A549 (cell line): ENCODE measurements around the gene MGLL.

Experiments used
- BHLHE40 ChIP-seq: IDR thresholded peaks from 2 replicates; pipeline ENCODE4 v1.6.1; 2012; ENCODE audit warnings: low read depth, low read length, inconsistent platforms
- ESRRA ChIP-seq: fragments of 150-350 bp; IDR thresholded peaks from 2 replicates; pipeline ENCODE4 v1.6.1; 2014; ENCODE audit warnings: mild to moderate bottlenecking, low read length, borderline replicate concordance
- GATA3 ChIP-seq: IDR thresholded peaks from 2 replicates; pipeline ENCODE4 v1.6.1; 2012; ENCODE audit warnings: borderline replicate concordance
- MAFK ChIP-seq: fragments of 450-650 bp; IDR thresholded peaks from 2 replicates; pipeline ENCODE4 v1.6.1; 2014; ENCODE audit not compliant: partially characterized antibody
- POLR2A ChIP-seq: IDR thresholded peaks from 2 replicates; pipeline ENCODE4 v1.6.1; 2012; ENCODE audit warnings: mild to moderate bottlenecking, low read length
- SREBF2 ChIP-seq: fragments of 450-650 bp; IDR thresholded peaks from 2 replicates; pipeline ENCODE4 v1.6.1; 2014; ENCODE audit warnings: mild to moderate bottlenecking, moderate library complexity
- TF ChIP-seq, protein P1 (sequence below): fragments of 250-450 bp; sonication (Bioruptor Pico); IDR thresholded peaks from 2 replicates; pipeline ENCODE4 v1.5.0; 2021; ENCODE audit warnings: mild to moderate bottlenecking, moderate library complexity, borderline replicate concordance
- TF ChIP-seq, protein P2 (sequence below): fragments of >200 bp; sonication (Bioruptor Twin); formaldehyde crosslinking; IDR thresholded peaks from 3 replicates; pipeline ENCODE4 v1.5.1; 2016
- TF ChIP-seq, protein P3 (sequence below): IDR thresholded peaks from 2 replicates; pipeline ENCODE4 v1.6.1; 2012

DNA sequence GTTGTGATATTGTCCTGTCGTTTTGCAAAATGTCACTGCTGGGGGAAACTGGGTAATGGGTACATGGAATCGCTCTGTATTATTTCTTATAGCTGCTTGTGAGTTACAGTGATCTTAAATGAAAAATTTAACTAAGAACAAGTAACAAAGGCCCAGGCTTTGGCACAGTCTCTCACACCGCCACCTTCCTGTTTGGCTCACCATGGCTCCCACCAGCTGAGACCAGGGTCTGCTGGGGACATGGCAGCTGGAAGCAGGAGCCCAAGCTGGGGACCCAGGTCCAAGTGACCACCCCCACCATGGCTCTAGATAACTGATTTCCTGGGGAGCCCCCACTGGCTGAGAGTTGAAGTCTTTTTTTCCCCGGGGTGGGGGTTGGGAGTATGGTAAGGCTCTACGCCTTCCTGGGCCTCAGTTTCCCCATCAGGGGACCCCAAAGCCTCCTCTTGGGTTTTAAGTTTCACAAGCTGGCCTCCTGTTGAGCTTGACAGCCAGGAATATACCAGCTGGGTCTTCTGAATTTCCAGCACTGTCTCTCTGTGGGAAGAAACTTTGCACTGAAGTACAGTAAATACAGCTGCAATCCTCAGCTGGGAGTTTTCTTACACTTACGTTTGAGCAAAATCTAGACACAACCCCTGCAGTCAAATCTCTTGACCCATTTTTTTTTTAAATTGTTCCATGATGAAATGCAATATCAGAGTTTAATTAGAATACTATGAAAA lies 123.5 kb downstream of the MGLL start:
- TF ChIP-seq GATA3 (no peak), MAFK (no peak), SREBF2 (no peak), ESRRA (no peak), POLR2A (no peak), BHLHE40 (no peak)
- TF ChIP-seq, protein P1, sequence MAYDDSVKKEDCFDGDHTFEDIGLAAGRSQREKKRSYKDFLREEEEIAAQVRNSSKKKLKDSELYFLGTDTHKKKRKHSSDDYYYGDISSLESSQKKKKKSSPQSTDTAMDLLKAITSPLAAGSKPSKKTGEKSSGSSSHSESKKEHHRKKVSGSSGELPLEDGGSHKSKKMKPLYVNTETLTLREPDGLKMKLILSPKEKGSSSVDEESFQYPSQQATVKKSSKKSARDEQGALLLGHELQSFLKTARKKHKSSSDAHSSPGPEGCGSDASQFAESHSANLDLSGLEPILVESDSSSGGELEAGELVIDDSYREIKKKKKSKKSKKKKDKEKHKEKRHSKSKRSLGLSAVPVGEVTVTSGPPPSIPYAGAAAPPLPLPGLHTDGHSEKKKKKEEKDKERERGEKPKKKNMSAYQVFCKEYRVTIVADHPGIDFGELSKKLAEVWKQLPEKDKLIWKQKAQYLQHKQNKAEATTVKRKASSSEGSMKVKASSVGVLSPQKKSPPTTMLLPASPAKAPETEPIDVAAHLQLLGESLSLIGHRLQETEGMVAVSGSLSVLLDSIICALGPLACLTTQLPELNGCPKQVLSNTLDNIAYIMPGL (CRISPR knock-in tag): no peak
- TF ChIP-seq, protein P2, sequence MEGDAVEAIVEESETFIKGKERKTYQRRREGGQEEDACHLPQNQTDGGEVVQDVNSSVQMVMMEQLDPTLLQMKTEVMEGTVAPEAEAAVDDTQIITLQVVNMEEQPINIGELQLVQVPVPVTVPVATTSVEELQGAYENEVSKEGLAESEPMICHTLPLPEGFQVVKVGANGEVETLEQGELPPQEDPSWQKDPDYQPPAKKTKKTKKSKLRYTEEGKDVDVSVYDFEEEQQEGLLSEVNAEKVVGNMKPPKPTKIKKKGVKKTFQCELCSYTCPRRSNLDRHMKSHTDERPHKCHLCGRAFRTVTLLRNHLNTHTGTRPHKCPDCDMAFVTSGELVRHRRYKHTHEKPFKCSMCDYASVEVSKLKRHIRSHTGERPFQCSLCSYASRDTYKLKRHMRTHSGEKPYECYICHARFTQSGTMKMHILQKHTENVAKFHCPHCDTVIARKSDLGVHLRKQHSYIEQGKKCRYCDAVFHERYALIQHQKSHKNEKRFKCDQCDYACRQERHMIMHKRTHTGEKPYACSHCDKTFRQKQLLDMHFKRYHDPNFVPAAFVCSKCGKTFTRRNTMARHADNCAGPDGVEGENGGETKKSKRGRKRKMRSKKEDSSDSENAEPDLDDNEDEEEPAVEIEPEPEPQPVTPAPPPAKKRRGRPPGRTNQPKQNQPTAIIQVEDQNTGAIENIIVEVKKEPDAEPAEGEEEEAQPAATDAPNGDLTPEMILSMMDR: no peak
- TF ChIP-seq, protein P3, sequence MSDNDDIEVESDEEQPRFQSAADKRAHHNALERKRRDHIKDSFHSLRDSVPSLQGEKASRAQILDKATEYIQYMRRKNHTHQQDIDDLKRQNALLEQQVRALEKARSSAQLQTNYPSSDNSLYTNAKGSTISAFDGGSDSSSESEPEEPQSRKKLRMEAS: no peak
